Sigmoid colon (tissue), 7 donors: ENCODE results near the gene UGT1A7. TPM values are rescaled to one million over a fixed set of nuclear protein-coding genes. Genes with fewer than 3 reads are reported as not detected.

ENCODE experiments used
- DNase-seq: peaks from one replicate; pipeline ENCODE4 v3.0.0-alpha.2; 2019
- H3K27ac ChIP-seq, 4 donors: fragments of 200-600 bp; sonication (generic); one replicate each; pipeline ENCODE4 v1.5.1; 2016 to 2019; ENCODE audit warnings: mild to moderate bottlenecking in 1 of 4
- H3K27me3 ChIP-seq, 3 donors: fragments of 200-600 bp; sonication (generic); one replicate each; pipeline ENCODE4 v1.5.1; 2019; ENCODE audit warnings: mild to moderate bottlenecking in 1 of 3
- H3K36me3 ChIP-seq, 4 donors: fragments of 200-600 bp; sonication (generic); one replicate each; pipeline ENCODE4 v1.5.1; 2016 to 2019
- H3K4me1 ChIP-seq, 4 donors: fragments of 200-600 bp; sonication (generic); one replicate each; pipeline ENCODE4 v1.5.1; 2017 to 2019
- H3K4me3 ChIP-seq, 4 donors: fragments of 200-600 bp; sonication (generic); one replicate each; pipeline ENCODE4 v1.5.1; 2017 to 2019; ENCODE audit warnings: mild to moderate bottlenecking in 2 of 4, moderate library complexity in 1 of 4
- H3K9me3 ChIP-seq, 4 donors: fragments of 200-600 bp in 3 of 4; sonication (generic) in 3 of 4; one replicate each; pipeline versions ENCODE4 v1.5.1 to v1.6.1; 2013 to 2019
- CTCF ChIP-seq, 4 experiments: fragments of 450-650 bp in 3 of 4; fragments of 200-600 bp in 1 of 4; IDR thresholded peaks; one replicate each; pipeline ENCODE4 v1.5.1; 2016 to 2019; ENCODE audit warnings: antibody characterized with exemption in 4 of 4, mild to moderate bottlenecking in 3 of 4, moderate library complexity in 2 of 4
- EP300 ChIP-seq, 4 donors: sonication (generic); formaldehyde crosslinking; IDR thresholded peaks; one replicate each; pipeline ENCODE4 v1.6.1; 2017; ENCODE audit warnings: antibody characterized with exemption in 4 of 4
- POLR2A ChIP-seq, 2 donors: fragments of 450-650 bp; IDR thresholded peaks; one replicate each; pipeline ENCODE4 v1.6.1; 2016; ENCODE audit warnings: antibody characterized with exemption in 2 of 2, mild to moderate bottlenecking in 2 of 2, moderate library complexity in 2 of 2
- POLR2AphosphoS5 ChIP-seq, 4 donors: sonication (generic); formaldehyde crosslinking; IDR thresholded peaks; one replicate each; pipeline ENCODE4 v1.6.1; 2017; ENCODE audit warnings: antibody characterized with exemption in 4 of 4
- WGBS, 2 donors: extraction: QIAGEN DNeasy Blood & Tissue Kit; methylation state at CpG; one replicate each; pipeline ENCODE4 v1.1.7; 2013; 5-methylcytosine and 5-hydroxymethylcytosine counted together
- intact Hi-C: fragments of 100-400 bp; cut with DNase I; formaldehyde crosslinking; loops from one replicate; pipeline ENCODE4 v1.15.1; 2023
- polyA plus RNA-seq, 3 donors: library from polyadenylated mRNA; stranded (reverse); fragments of 200-250 nt; gene quantifications; one replicate each; pipeline ENCODE4 v1.2.3, GENCODE V29; 2013
- total RNA-seq, 4 donors: library from RNA; depleted of rRNA; stranded (reverse); fragments of >200 nt; gene quantifications; one replicate each; pipeline ENCODE4 v1.1.0, GENCODE V29; 2016
- donor health status: healthy with polysubstance abuse.
- donor health status: Bipolar disorder and iron deficiency.
- donor health status: healthy.

UGT1A7 gene
- total and polyA plus RNA-seq, 7 donors: 0.66 TPM; not detected in 6

- WGBS, 2 donors: 75 to 82% methylated on average over 9 of the region's 9 CpGs
- Histone ChIP-seq H3K27me3 (no peaks in the 10 kb centered on the region), H3K4me1 (no peaks in the 10 kb centered on the region), H3K27ac (no peak overlapping the region), H3K36me3 (no peaks in the 10 kb centered on the region), H3K9me3 (no peaks in the 10 kb centered on the region), H3K4me3 (no peak overlapping the region)
- TF ChIP-seq CTCF (IDR thresholded peaks at IDR 0.05): no peak
- TF ChIP-seq EP300 (IDR thresholded peaks at IDR 0.05): no peak
- TF ChIP-seq POLR2AphosphoS5 (IDR thresholded peaks at IDR 0.05): no peak
- no peak for TF ChIP-seq POLR2A (IDR thresholded peaks at IDR 0.05)
- intact Hi-C loops: no loop called here
- no peak for DNase-seq
Measured at GRCh38 chr2:233801357-233802131, 119.8 kb downstream of the UGT1A7 start.

- TF ChIP-seq CTCF (IDR thresholded peaks at IDR 0.05) (no peak), EP300 (IDR thresholded peaks at IDR 0.05) (no peak), POLR2A (IDR thresholded peaks at IDR 0.05) (no peak), POLR2AphosphoS5 (IDR thresholded peaks at IDR 0.05) (no peak)
- no peaks in the 10 kb centered on the region for H3K9me3 ChIP-seq
- H3K27ac ChIP-seq: no peak overlapping the region
- no peak for DNase-seq
- intact Hi-C loops: no loop called here
- H3K4me3 ChIP-seq: no peak overlapping the region
- H3K27me3 ChIP-seq: no peaks in the 10 kb centered on the region
- 78 to 82% methylated on average over 3 of the region's 3 CpGs for WGBS, 2 donors
- H3K4me1 ChIP-seq: no peaks in the 10 kb centered on the region
- no peaks in the 10 kb centered on the region for H3K36me3 ChIP-seq
Measured at GRCh38 chr2:233802132-233802815, 120.6 kb downstream of the UGT1A7 start.

GRCh38 chr2:233803292-233803911 is 121.7 kb downstream of the UGT1A7 start:
- no peak overlapping the region for H3K27ac ChIP-seq
- 71 to 76% methylated on average over 2 of the region's 2 CpGs for WGBS, 2 donors
- TF ChIP-seq EP300 (IDR thresholded peaks at IDR 0.05) (no peak), POLR2A (IDR thresholded peaks at IDR 0.05) (no peak), POLR2AphosphoS5 (IDR thresholded peaks at IDR 0.05) (no peak), CTCF (IDR thresholded peaks at IDR 0.05) (no peak)
- no peak for DNase-seq
- no peaks in the 10 kb centered on the region for H3K27me3 ChIP-seq
- intact Hi-C loops: no loop called here
- no peaks in the 10 kb centered on the region for H3K36me3 ChIP-seq
- H3K4me3 ChIP-seq: no peak overlapping the region
- no peaks in the 10 kb centered on the region for H3K9me3 ChIP-seq
- no peaks in the 10 kb centered on the region for H3K4me1 ChIP-seq

GRCh38 chr2:233803994-233804393 is 122.3 kb downstream of the UGT1A7 start:
- Histone ChIP-seq H3K4me3 (no peak overlapping the region), H3K27me3 (peaks cover 0 to 5% (median 0%) of the 10 kb centered on the region in 3 donors), H3K27ac (no peak overlapping the region), H3K9me3 (no peaks in the 10 kb centered on the region), H3K36me3 (no peaks in the 10 kb centered on the region), H3K4me1 (no peaks in the 10 kb centered on the region)
- WGBS, 2 donors: 66 to 75% methylated on average over 8 of the region's 8 CpGs
- TF ChIP-seq POLR2AphosphoS5 (IDR thresholded peaks at IDR 0.05) (no peak), EP300 (IDR thresholded peaks at IDR 0.05) (no peak), POLR2A (IDR thresholded peaks at IDR 0.05) (no peak)
- peak; percentile 43 for DNase-seq
- intact Hi-C loops: no loop called here
